Colonic mucosa (tissue), 4 donors: ENCODE measurements around the gene ARL17A. TPM values are rescaled to one million over a fixed set of nuclear protein-coding genes. Genes with fewer than 3 reads are reported as not detected.
"Not testable (repeated sequence)": the region's sequence is repeated elsewhere in the genome, so short reads cannot be mapped to it uniquely, and the experiment has no call there.

Experiments
- DNase-seq: peaks from one replicate; pipeline ENCODE4 v3.0.0-alpha.2; 2020
- H3K27ac ChIP-seq: fragments of 200-600 bp; one replicate; pipeline ENCODE4 v1.8.0; 2021
- H3K27me3 ChIP-seq: fragments of 200-600 bp; one replicate; pipeline ENCODE4 v1.8.0; 2021
- H3K36me3 ChIP-seq: fragments of 200-600 bp; one replicate; pipeline ENCODE4 v1.8.0; 2021
- H3K4me1 ChIP-seq: fragments of 200-600 bp; one replicate; pipeline ENCODE4 v1.8.0; 2021; ENCODE audit warnings: mild to moderate bottlenecking
- H3K4me3 ChIP-seq: fragments of 200-600 bp; one replicate; pipeline ENCODE4 v1.8.0; 2021
- H3K9ac ChIP-seq, 2 donors: one replicate each; pipeline ENCODE4 v1.7.0; 2013; ENCODE audit warnings: control low read depth in 2 of 2, low read depth in 2 of 2, low read length in 2 of 2
- H3K9me3 ChIP-seq: fragments of 200-600 bp; one replicate; pipeline ENCODE4 v1.8.0; 2021
- intact Hi-C: fragments of 100-400 bp; cut with DNase I; formaldehyde crosslinking; loops from one replicate; pipeline ENCODE4 v1.14.1; 2022
- total RNA-seq, 2 donors: library from RNA; stranded (reverse); fragmentation: NEBNext Ultra II Directional in 1 of 2; extraction: Animal tissue kit (Norgen Biotek cat#: 25700) in 1 of 2; gene quantifications; one replicate each; pipeline ENCODE4 v1.2.1, GENCODE V29; 2021
- donor health status: healthy.
- donor health status: DM: no; HTN: no; CAD: no.
- donor health status: DM: no; HTN: no; CAD: no.

Gene ARL17A
- total RNA-seq, 2 donors from 2014 or later = 4.4 to 18.6 TPM

GRCh38 chr17:46492021-46492420 is 87.5 kb downstream of the ARL17A start:
- H3K27me3 ChIP-seq, H3K36me3 ChIP-seq, H3K9me3 ChIP-seq, H3K4me1 ChIP-seq, DNase-seq, H3K9ac ChIP-seq, intact Hi-C loops, H3K4me3 ChIP-seq, H3K27ac ChIP-seq: not testable (repeated sequence)

GRCh38 chr17:46481310-46481709 is 98.2 kb downstream of the ARL17A start:
- H3K9ac ChIP-seq, H3K4me1 ChIP-seq, H3K9me3 ChIP-seq, H3K27me3 ChIP-seq, H3K4me3 ChIP-seq, intact Hi-C loops, H3K27ac ChIP-seq, H3K36me3 ChIP-seq, DNase-seq: not testable (repeated sequence)

GRCh38 chr17:46478823-46479222 is 100.7 kb downstream of the ARL17A start:
- H3K9me3 ChIP-seq, intact Hi-C loops, DNase-seq, H3K4me1 ChIP-seq, H3K4me3 ChIP-seq, H3K27ac ChIP-seq, H3K9ac ChIP-seq, H3K36me3 ChIP-seq, H3K27me3 ChIP-seq: not testable (repeated sequence)

- H3K36me3 ChIP-seq, H3K9me3 ChIP-seq, DNase-seq, H3K27ac ChIP-seq, H3K27me3 ChIP-seq, intact Hi-C loops, H3K4me1 ChIP-seq, H3K4me3 ChIP-seq, H3K9ac ChIP-seq: not testable (repeated sequence)
Observed at GRCh38 chr17:46475583-46475982, 103.9 kb downstream of the ARL17A start.

- H3K4me1 ChIP-seq, H3K27me3 ChIP-seq, H3K9ac ChIP-seq, DNase-seq, intact Hi-C loops, H3K9me3 ChIP-seq, H3K27ac ChIP-seq, H3K36me3 ChIP-seq, H3K4me3 ChIP-seq: not testable (repeated sequence)
Observed at GRCh38 chr17:46474489-46474888, 105.0 kb downstream of the ARL17A start.

- H3K27me3 ChIP-seq, DNase-seq, H3K9ac ChIP-seq, H3K9me3 ChIP-seq, H3K4me1 ChIP-seq, H3K4me3 ChIP-seq, intact Hi-C loops, H3K27ac ChIP-seq, H3K36me3 ChIP-seq: not testable (repeated sequence)
Observed at GRCh38 chr17:46467618-46468017, 111.9 kb downstream of the ARL17A start.

Other genes starting within 250 kb of the ARL17A start
- 10 to 100 TPM in 1 of 2 donors, 1 to 10 TPM in 1; 5.4 to 13.9 TPM for gene ARL17B, start 217.9 kb downstream of the ARL17A start, total RNA-seq
- 1 to 10 TPM; 5.0 to 7.7 TPM for gene LRRC37A2, start 67.2 kb downstream of the ARL17A start, total RNA-seq
- gene NSF, start 11.0 kb upstream of the ARL17A start, total RNA-seq = 10 to 100 TPM; 58.4 to 82.8 TPM
- gene WNT3, start 239.0 kb upstream of the ARL17A start, total RNA-seq = 1 to 10 TPM in 1 of 2 donors, under 1 TPM in 1; 0.64 to 1.0 TPM